Cardiac septum (tissue), 1 donor: ENCODE results near the gene CHID1. TPM values are rescaled to one million over a fixed set of nuclear protein-coding genes. Genes with fewer than 3 reads are reported as not detected.

ENCODE experiments used
- DNase-seq: peaks from one replicate; pipeline ENCODE4 v3.0.0-alpha.2; 2020; ENCODE audit warnings: low spot score
- intact Hi-C: fragments of 100-400 bp; cut with DNase I; formaldehyde crosslinking; loops from one replicate; pipeline ENCODE4 v1.14.0; 2022
- total RNA-seq: library from RNA; stranded (reverse); fragmentation: NEBNext Ultra II Directional; extraction: Animal tissue kit (Norgen Biotek cat#: 25700); gene quantifications from one replicate; pipeline ENCODE4 v1.2.1, GENCODE V29; 2021
- donor health status: DM: no; HTN: no; CAD: no.

Gene CHID1
- total RNA-seq, 1 donor from 2014 or later: 63.7 TPM

GRCh38 chr11:912266-912665 lies 1.7 kb upstream of the CHID1 start:
- no peak for DNase-seq
- intact Hi-C loops: no loop called here

- intact Hi-C loops: loop anchor here (1.0 kb wide), 1 partner anchor 13 kb away; the partner anchor contains the start of gene AP2A2
- DNase-seq: no peak
Measured at GRCh38 chr11:911890-912219, 1.2 kb upstream of the CHID1 start.

GRCh38 chr11:911031-911889 lies 650 bp upstream of the CHID1 start:
- intact Hi-C loops: loop anchor here (1.0 kb wide), 1 partner anchor 14 kb away; the partner anchor contains the start of gene AP2A2

GRCh38 chr11:910044-910588 lies 494 bp downstream of the CHID1 start:
- intact Hi-C loops: no loop called here
- DNase-seq: no peak

More at GRCh38 chr11:911031-911889, 650 bp upstream of the CHID1 start:
- no peak for DNase-seq

GRCh38 chr11:909406-909805 lies 1.2 kb downstream of the CHID1 start:
- no peak for DNase-seq
- intact Hi-C loops: no loop called here

GRCh38 chr11:908273-908672 lies 2.3 kb downstream of the CHID1 start:
- intact Hi-C loops: no loop called here
- DNase-seq: no peak

GRCh38 chr11:907668-908067 lies 2.9 kb downstream of the CHID1 start:
- intact Hi-C loops: no loop called here

GRCh38 chr11:905952-906351 lies 4.7 kb downstream of the CHID1 start:
- intact Hi-C loops: no loop called here
- no peak for DNase-seq

More at GRCh38 chr11:907668-908067, 2.9 kb downstream of the CHID1 start:
- no peak for DNase-seq

GRCh38 chr11:904380-904779 lies 6.2 kb downstream of the CHID1 start:
- intact Hi-C loops: no loop called here
- DNase-seq: no peak

- intact Hi-C loops: no loop called here
- no peak for DNase-seq
Measured at GRCh38 chr11:901452-902061, 9.1 kb downstream of the CHID1 start.

GRCh38 chr11:900545-900944 lies 10.1 kb downstream of the CHID1 start:
- DNase-seq: no peak
- intact Hi-C loops: no loop called here

GRCh38 chr11:899724-900123 lies 10.9 kb downstream of the CHID1 start:
- no peak for DNase-seq
- intact Hi-C loops: no loop called here

GRCh38 chr11:898540-899190 lies 11.9 kb downstream of the CHID1 start:
- intact Hi-C loops: no loop called here
- DNase-seq: no peak

GRCh38 chr11:898143-898511 lies 12.5 kb downstream of the CHID1 start:
- DNase-seq: no peak
- intact Hi-C loops: no loop called here

GRCh38 chr11:897253-898142 lies 13.1 kb downstream of the CHID1 start:
- intact Hi-C loops: no loop called here
- no peak for DNase-seq

- DNase-seq: no peak
- intact Hi-C loops: no loop called here
Measured at GRCh38 chr11:895331-896110, 15.1 kb downstream of the CHID1 start.

GRCh38 chr11:894575-895201 lies 15.9 kb downstream of the CHID1 start:
- intact Hi-C loops: no loop called here
- DNase-seq: no peak

GRCh38 chr11:893008-893654 lies 17.5 kb downstream of the CHID1 start:
- DNase-seq: no peak
- intact Hi-C loops: no loop called here
